ENCODE measurements around the gene UBE2S.
"Not testable (repeated sequence)": the region's sequence is repeated elsewhere in the genome, so short reads cannot be mapped to it uniquely, and the experiment has no call there.

The UBE2S gene

DNA sequence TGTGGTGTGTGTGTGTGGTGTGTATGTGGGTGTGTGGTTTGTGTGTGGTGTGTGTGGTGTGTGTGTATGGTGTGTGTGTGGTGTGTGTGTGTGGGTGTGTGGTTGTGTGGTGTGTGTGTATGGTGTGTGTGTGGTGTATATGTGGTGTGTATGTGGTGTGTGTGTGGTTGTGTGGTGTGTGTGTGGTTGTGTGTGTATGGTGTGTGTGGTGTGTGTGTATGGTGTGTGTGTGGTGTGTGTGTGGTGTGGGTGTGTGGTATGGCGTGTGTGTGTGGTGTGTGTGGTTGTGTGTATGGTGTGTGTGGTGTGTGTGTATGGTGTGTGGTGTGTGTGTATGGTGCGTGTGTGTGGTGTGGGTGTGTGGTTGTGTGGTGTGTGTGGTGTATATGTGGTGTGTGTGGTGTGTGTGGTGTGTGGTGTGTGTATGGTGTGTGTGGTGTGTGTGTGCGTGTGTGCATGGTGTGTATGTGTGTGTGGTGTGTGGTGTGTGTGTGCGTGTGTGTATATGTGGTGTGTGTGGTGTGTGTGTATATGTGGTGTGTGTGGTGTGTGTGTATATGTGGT lies 26.9 kb upstream of the UBE2S start:
- Histone ChIP-seq H3K27me3 (ENCODE audit: control insufficient read depth, insufficient read depth, low read length) (peaks cover 35% of the 10 kb centered on the region), H3K9ac (ENCODE audit: low read length) (no peak overlapping the region)

DNA sequence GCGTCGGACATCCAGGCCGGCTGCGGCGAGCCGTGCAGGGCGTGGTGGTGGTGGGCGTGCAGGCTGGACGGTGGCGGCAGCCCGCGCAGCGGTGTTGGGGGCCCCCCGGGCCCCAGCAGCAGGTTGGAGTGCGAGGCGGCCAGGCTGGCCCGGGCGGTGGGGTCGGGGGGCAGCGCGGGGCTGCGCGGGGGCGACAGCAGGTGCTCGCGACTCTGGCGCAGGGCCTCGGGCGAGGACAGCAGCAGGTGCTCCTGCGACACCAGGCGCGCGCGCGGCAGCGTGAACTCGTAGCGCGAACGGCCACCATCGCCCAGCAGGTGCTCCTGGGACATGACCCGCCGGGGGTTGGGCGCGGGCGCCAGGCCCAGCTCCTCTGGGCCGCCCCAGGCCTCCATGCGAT lies 25.7 kb upstream of the UBE2S start:
- Histone ChIP-seq H3K27me3 (ENCODE audit: control insufficient read depth, insufficient read depth, low read length) (peaks cover 26% of the 10 kb centered on the region), H3K4me3 (ENCODE audit: low read length) (no peak overlapping the region), H3K9ac (ENCODE audit: low read length) (no peak overlapping the region), H3K27ac (ENCODE audit: low read depth, low read length) (no peak overlapping the region), H3K36me3 (ENCODE audit: control insufficient read depth, insufficient read depth, low read length) (no peaks in the 10 kb centered on the region), H3K4me1 (ENCODE audit: control insufficient read depth, insufficient read depth, low read length) (no peaks in the 10 kb centered on the region)

More for the DNA sequence above, 26.9 kb upstream of the UBE2S start:
- H3K36me3 ChIP-seq (ENCODE audit: control insufficient read depth, insufficient read depth, low read length) = no peaks in the 10 kb centered on the region
- no peaks in the 10 kb centered on the region for H3K4me1 ChIP-seq (ENCODE audit: control insufficient read depth, insufficient read depth, low read length)
- no peak overlapping the region for H3K4me3 ChIP-seq (ENCODE audit: low read length)
- no peak overlapping the region for H3K27ac ChIP-seq (ENCODE audit: low read depth, low read length)

DNA sequence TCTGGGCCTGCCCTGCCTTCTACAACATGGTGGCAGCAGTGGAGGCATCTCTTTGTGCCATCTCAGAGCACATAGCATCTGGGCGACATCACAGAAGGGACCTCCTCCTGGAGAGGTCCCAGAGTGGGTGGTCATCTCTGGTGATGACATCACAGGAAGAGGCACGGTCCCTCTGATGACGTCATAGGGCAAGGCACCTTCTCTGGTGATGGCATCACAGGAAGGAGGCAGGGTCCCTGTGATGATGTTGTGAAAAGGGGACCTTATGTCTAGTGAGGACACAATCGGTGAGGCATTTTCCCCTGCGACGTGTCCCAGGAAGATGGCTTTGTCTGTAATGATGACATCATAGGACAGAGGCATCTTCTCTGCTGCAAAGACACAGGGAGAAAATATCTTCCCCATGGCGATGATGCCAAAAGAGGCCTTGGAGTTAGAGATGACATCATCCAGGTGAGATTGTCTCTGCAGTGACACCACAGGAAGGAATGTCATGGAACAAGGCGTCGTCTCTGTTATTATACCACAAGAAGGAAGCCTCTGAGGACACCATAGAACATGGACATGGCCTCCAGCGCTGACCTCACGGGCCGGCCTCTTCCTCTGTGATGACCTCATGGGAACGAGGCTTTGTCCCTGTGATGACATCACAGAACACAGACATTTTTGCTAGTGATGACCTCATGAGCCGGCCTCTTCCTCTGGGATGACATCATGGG lies 24.8 kb upstream of the UBE2S start:
- H3K27me3 ChIP-seq (ENCODE audit: control insufficient read depth, insufficient read depth, low read length) = peaks cover 23% of the 10 kb centered on the region
- no peak overlapping the region for H3K4me3 ChIP-seq (ENCODE audit: low read length)
- no peak overlapping the region for H3K27ac ChIP-seq (ENCODE audit: low read depth, low read length)
- H3K4me1 ChIP-seq (ENCODE audit: control insufficient read depth, insufficient read depth, low read length) = no peaks in the 10 kb centered on the region
- no peaks in the 10 kb centered on the region for H3K36me3 ChIP-seq (ENCODE audit: control insufficient read depth, insufficient read depth, low read length)
- no peak overlapping the region for H3K9ac ChIP-seq (ENCODE audit: low read length)

DNA sequence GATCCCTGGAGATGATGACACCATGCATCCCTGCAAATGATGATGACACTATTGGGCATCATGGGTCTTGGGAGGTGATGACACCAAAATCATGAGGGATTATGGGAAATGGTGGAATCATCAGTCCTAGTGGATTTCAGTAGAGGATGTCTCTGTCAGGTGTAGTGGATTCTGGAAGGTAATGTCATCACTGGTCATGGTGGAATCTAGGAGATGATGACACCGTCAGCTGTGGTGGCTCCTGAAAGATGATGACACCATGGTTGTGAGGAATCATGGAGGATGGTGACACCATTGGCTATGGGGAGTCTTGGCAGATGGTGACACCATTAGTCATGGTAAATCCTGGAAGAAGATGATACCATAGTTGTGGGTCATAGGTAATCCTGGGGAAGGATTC lies 23.6 kb upstream of the UBE2S start:
- Histone ChIP-seq H3K4me1 (ENCODE audit: control insufficient read depth, insufficient read depth, low read length) (no peaks in the 10 kb centered on the region), H3K4me3 (ENCODE audit: low read length) (no peak overlapping the region), H3K27me3 (ENCODE audit: control insufficient read depth, insufficient read depth, low read length) (peaks cover 23% of the 10 kb centered on the region), H3K27ac (ENCODE audit: low read depth, low read length) (no peak overlapping the region), H3K9ac (ENCODE audit: low read length) (no peak overlapping the region), H3K36me3 (ENCODE audit: control insufficient read depth, insufficient read depth, low read length) (no peaks in the 10 kb centered on the region)

DNA sequence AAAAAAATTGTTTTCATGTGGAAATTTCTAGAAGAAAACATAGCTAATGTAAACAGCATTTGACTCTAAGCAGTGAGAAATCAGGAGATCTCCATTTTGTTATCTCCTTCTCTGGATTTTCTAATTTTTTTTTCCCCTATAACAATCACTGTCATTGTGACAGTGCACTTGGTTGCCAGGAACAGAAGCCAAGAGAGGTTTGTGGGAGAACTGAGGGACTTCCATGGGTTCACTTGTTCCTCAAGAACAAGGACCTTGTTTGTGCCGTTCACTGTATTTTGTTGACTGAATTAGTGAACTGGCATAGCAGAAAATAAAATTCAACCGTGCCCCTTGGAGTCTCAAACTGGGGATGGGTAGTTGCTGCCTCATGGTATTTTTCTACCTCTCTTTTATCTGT lies 18.5 kb upstream of the UBE2S start:
- Histone ChIP-seq H3K4me1 (ENCODE audit: control insufficient read depth, insufficient read depth, low read length) (no peaks in the 10 kb centered on the region), H3K27ac (ENCODE audit: low read depth, low read length) (no peak overlapping the region), H3K36me3 (ENCODE audit: control insufficient read depth, insufficient read depth, low read length) (no peaks in the 10 kb centered on the region), H3K27me3 (ENCODE audit: control insufficient read depth, insufficient read depth, low read length) (peaks cover 7% of the 10 kb centered on the region), H3K4me3 (ENCODE audit: low read length) (no peak overlapping the region), H3K9ac (ENCODE audit: low read length) (no peak overlapping the region)

DNA sequence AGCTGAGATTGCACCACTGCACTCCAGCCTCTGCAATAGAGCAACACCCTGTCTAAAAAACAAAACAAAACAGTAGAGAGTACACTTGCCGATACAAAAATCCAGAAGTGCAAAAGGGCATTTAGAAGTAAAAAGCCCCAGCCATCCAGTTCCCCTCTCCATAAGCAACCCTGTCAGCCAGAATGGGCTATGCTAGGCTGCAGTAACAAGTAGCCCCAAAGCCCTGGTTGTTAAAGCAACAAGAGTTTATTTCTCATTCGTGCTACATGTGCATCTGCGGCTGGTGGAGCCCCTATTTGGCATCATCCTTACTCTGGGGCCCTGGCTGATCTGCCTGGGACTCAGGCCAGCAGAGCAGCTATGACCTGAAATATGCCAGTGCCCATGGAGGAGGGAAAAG lies 16.9 kb upstream of the UBE2S start:
- Histone ChIP-seq H3K27me3 (ENCODE audit: control insufficient read depth, insufficient read depth, low read length) (peaks cover 9% of the 10 kb centered on the region), H3K9ac (ENCODE audit: low read length) (no peak overlapping the region), H3K4me3 (ENCODE audit: low read length) (no peak overlapping the region), H3K27ac (ENCODE audit: low read depth, low read length) (no peak overlapping the region), H3K36me3 (ENCODE audit: control insufficient read depth, insufficient read depth, low read length) (no peaks in the 10 kb centered on the region), H3K4me1 (ENCODE audit: control insufficient read depth, insufficient read depth, low read length) (no peaks in the 10 kb centered on the region)

DNA sequence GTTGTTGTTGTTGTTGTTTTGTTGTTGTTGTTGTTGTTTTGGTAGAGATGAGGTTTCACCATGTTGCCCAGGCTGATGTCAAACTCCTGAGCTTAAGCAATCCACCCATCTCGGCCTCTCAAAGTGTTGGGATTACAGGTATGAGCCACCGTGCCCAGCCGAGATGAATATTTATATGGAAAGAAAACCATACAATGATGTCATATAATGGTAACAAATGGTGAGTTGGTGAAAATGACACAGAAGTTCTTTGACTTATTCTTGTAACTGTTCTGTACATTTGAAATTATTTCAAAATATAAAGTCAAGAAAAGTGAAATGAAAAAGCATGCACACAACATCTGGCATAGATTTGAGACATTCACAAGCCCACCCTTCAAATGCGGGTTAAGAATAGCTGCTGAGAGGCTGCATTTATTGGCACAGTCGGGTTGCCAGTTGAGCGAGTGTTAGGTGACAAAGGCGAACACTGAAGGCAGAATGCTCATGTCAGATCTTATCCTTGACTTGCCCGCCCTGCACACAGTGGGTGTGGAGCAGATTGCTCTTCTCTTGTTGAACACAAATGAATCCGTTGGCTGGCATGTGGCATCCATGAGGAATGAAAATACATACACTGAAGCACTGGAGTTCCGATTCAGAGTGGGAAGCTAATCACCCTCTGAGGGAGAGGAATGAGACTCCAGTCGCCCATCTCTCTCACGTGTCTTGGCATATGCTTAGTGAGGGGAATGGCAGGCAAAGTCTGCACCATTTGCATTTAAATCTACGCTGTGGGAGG lies 15.8 kb upstream of the UBE2S start:
- no peak overlapping the region for H3K4me3 ChIP-seq (ENCODE audit: low read length)
- no peak overlapping the region for H3K9ac ChIP-seq (ENCODE audit: low read length)
- H3K27me3 ChIP-seq (ENCODE audit: control insufficient read depth, insufficient read depth, low read length) = peaks cover 11% of the 10 kb centered on the region
- no peaks in the 10 kb centered on the region for H3K4me1 ChIP-seq (ENCODE audit: control insufficient read depth, insufficient read depth, low read length)
- H3K27ac ChIP-seq (ENCODE audit: low read depth, low read length) = no peak overlapping the region
- no peaks in the 10 kb centered on the region for H3K36me3 ChIP-seq (ENCODE audit: control insufficient read depth, insufficient read depth, low read length)

DNA sequence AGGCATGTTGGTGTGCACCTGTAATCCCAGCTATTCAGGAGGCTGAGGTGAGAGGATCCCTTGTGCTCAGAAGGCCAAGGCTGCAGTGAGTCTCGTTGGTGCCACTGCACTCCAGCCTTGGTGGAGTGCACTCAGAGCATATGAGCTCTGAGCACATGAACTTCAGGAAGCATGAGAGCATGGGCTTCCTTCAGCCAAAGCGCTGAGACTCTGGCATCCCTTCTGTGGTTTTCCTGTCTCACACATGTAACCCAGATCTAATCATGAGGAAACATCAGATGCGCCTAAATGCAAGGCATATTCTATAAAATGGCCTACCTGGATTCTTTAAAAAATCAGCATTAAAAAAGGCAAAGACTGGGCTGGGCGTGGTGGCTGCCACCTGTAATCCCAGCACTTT lies 13.7 kb upstream of the UBE2S start:
- H3K4me1 ChIP-seq (ENCODE audit: control insufficient read depth, insufficient read depth, low read length); H3K4me3 ChIP-seq (ENCODE audit: low read length); H3K36me3 ChIP-seq (ENCODE audit: control insufficient read depth, insufficient read depth, low read length); H3K27ac ChIP-seq (ENCODE audit: low read depth, low read length); H3K9ac ChIP-seq (ENCODE audit: low read length): not testable (repeated sequence)
- peaks cover 11% of the 10 kb centered on the region for H3K27me3 ChIP-seq (ENCODE audit: control insufficient read depth, insufficient read depth, low read length)

DNA sequence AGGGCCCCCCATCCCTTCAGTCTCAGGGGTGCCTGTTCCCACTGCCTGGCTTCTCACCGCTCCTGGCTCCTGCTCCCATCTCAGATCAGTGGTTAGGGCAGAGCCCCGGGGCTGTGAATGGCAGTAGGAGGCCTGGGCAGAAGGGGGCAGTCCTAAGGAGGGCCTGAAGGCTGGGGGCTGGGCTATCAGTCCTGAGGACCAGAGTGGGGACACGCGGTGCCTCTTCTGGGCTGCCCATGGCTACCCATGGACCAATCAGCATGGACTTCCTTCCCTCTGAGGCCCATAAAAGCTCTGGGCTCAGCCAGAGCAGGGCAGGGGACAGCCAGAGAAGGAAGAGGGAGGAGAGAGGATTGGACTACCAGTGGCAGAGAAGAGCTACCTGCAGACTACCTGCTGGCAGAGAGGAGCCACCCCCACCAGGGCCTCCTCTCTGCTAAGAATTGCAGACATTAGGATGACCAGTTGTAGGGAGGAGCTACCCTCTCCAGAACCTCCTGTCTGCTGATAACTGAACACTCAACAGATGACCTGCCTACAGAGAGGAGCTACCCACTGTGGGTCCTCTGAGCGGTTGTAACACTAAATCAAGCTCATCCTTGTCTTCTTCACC lies 12.1 kb upstream of the UBE2S start:
- H3K36me3 ChIP-seq (ENCODE audit: control insufficient read depth, insufficient read depth, low read length) = no peaks in the 10 kb centered on the region
- H3K27ac ChIP-seq (ENCODE audit: low read depth, low read length) = no peak overlapping the region
- H3K27me3 ChIP-seq (ENCODE audit: control insufficient read depth, insufficient read depth, low read length) = peaks cover 13% of the 10 kb centered on the region
- H3K4me3 ChIP-seq (ENCODE audit: low read length) = no peak overlapping the region
- H3K4me1 ChIP-seq (ENCODE audit: control insufficient read depth, insufficient read depth, low read length) = no peaks in the 10 kb centered on the region
- no peak overlapping the region for H3K9ac ChIP-seq (ENCODE audit: low read length)

DNA sequence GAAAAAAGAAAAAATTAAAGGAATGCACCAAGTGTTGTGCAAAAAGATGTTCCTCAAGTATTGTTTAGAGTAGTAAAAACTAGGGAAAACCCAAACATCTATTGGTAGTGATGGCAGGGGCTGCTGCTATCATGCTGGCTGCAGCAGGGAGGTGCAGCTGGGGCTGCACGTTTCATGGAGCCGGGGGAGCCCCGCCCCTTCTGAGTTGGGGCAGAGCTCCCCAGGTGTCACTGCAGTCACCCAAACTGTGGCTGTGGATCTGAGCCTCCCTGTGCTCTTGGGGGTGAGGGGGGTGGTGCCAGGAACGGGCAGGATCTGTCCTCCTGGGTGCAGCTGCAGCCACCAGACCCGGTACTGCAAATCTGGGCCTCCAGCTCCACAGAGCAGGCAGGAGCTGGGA lies 11.5 kb upstream of the UBE2S start:
- no peak overlapping the region for H3K4me3 ChIP-seq (ENCODE audit: low read length)
- no peak overlapping the region for H3K27ac ChIP-seq (ENCODE audit: low read depth, low read length)
- no peak overlapping the region for H3K9ac ChIP-seq (ENCODE audit: low read length)

DNA sequence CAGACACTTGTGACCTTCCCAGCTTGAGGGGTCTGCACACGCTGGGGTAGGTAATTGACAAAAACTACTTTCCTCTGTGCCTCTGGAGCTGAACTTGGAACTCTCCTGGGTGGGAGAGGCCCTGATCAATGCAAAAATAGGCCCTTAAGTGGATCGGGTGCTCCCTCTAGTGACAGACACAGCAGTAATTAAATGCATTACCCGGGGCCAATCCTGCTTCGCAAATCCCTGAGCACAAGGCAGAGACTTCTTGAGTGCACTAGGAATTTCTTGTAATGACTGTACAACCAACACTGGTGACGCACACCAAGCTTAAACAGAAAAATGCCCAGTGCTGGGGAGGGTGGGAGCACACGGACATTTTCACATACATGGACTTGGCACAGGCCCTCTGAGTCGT lies 10.6 kb upstream of the UBE2S start:
- Histone ChIP-seq H3K4me3 (ENCODE audit: low read length) (no peak overlapping the region), H3K27me3 (ENCODE audit: control insufficient read depth, insufficient read depth, low read length) (peaks cover 10% of the 10 kb centered on the region), H3K4me1 (ENCODE audit: control insufficient read depth, insufficient read depth, low read length) (no peaks in the 10 kb centered on the region), H3K36me3 (ENCODE audit: control insufficient read depth, insufficient read depth, low read length) (no peaks in the 10 kb centered on the region), H3K9ac (ENCODE audit: low read length) (no peak overlapping the region), H3K27ac (ENCODE audit: low read depth, low read length) (no peak overlapping the region)

More for the DNA sequence above, 11.5 kb upstream of the UBE2S start:
- no peaks in the 10 kb centered on the region for H3K4me1 ChIP-seq (ENCODE audit: control insufficient read depth, insufficient read depth, low read length)
- H3K36me3 ChIP-seq (ENCODE audit: control insufficient read depth, insufficient read depth, low read length) = no peaks in the 10 kb centered on the region
- peaks cover 10% of the 10 kb centered on the region for H3K27me3 ChIP-seq (ENCODE audit: control insufficient read depth, insufficient read depth, low read length)

DNA sequence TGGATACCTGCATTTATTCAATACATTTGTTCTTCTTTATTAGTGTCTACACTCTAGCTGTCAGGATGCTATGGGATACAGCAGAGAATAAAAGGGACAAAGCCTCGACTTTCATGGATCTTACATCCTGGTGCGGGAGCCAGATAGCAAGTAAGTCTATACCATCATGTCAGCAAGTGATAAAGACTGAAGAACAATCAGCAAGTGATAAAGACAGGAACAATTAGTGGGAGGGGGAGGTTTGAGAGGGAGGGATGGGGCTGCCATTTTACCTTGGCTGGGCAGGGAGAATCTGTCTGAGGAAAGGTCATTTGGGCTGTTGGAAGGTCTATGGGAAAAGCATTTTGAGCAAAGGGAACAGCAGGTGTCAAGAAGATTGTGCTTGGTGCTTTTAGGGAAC lies 2.6 kb upstream of the UBE2S start:
- no peak overlapping the region for H3K9ac ChIP-seq (ENCODE audit: low read length)
- H3K4me3 ChIP-seq (ENCODE audit: low read length) = no peak overlapping the region
- peaks cover 2% of the 10 kb centered on the region for H3K27me3 ChIP-seq (ENCODE audit: control insufficient read depth, insufficient read depth, low read length)
- H3K27ac ChIP-seq (ENCODE audit: low read depth, low read length) = no peak overlapping the region
- no peaks in the 10 kb centered on the region for H3K36me3 ChIP-seq (ENCODE audit: control insufficient read depth, insufficient read depth, low read length)
- peaks cover 7% of the 10 kb centered on the region for H3K4me1 ChIP-seq (ENCODE audit: control insufficient read depth, insufficient read depth, low read length)
